K562 (cell line): Measurements from ENCODE around the gene ZKSCAN1.
A peak's percentile ranks its signal among the peaks of the same experiment; 100 is the strongest.

Experiments
- EZH2 ChIP-seq: IDR thresholded peaks from 2 replicates; pipeline ENCODE4 v1.6.1; 2012; ENCODE audit warnings: low read depth, mild to moderate bottlenecking, inconsistent platforms, low read length, borderline replicate concordance
- NR2C2 ChIP-seq, 2 experiments: fragments of 200-800 bp in 1 of 2; sonication (Bioruptor generic) in 1 of 2; sonication (generic) in 1 of 2; formaldehyde crosslinking in 1 of 2; IDR thresholded peaks; 2 replicates each; pipeline versions ENCODE4 v1.6.1 to v1.8.0; 2016 to 2022; ENCODE audit warnings: mild to moderate bottlenecking in 1 of 2, missing compliant biosample characterization in 1 of 2, missing genetic modification characterization in 1 of 2, missing genetic modification reagents in 1 of 2
- TF ChIP-seq, protein P1 (sequence below): sonication (generic); formaldehyde crosslinking; IDR thresholded peaks from 2 replicates; pipeline ENCODE4 v1.8.1; 2023; ENCODE audit warnings: mild to moderate bottlenecking, missing genetic modification reagents
- TF ChIP-seq, protein P2 (sequence below), 2 experiments: fragments of 450-650 bp; formaldehyde crosslinking in 1 of 2; IDR thresholded peaks; 2 replicates each; pipeline versions ENCODE4 v1.4.0 to v1.6.1; 2014 to 2020; ENCODE audit warnings: mild to moderate bottlenecking in 2 of 2, borderline replicate concordance in 1 of 2, low read depth in 1 of 2

DNA sequence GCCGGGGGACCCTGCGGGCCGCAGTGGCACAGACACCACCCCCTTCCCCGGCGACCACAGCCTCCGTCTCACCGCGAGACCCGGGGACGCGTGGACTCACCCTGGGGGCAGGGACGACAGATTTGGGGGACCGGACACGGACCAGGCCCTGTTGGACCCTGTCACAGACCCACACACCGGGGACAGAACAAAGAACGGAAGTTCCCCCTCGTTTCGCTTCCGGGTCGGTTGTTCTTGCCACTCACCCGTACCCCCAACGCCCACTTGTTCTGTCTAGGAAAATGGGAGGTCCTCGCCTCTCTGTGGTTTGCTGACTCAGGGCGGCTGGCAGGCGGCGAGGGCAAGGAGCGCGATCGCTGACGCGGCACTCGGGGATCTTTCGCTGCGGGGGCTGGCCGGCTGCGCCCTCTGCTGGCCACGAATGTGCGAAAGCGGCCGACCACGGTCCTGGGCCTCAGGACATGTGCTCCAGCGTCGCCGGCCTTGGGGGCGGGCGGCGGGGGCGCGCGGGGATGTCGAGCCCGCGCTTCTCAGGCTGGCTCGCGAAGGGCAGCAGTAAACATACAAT lies 66.2 kb downstream of the ZKSCAN1 start, which contains the start of gene ZNF3:
- TF ChIP-seq, protein P1, sequence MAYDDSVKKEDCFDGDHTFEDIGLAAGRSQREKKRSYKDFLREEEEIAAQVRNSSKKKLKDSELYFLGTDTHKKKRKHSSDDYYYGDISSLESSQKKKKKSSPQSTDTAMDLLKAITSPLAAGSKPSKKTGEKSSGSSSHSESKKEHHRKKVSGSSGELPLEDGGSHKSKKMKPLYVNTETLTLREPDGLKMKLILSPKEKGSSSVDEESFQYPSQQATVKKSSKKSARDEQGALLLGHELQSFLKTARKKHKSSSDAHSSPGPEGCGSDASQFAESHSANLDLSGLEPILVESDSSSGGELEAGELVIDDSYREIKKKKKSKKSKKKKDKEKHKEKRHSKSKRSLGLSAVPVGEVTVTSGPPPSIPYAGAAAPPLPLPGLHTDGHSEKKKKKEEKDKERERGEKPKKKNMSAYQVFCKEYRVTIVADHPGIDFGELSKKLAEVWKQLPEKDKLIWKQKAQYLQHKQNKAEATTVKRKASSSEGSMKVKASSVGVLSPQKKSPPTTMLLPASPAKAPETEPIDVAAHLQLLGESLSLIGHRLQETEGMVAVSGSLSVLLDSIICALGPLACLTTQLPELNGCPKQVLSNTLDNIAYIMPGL: peak; percentile 94; the same call in 1 of the 2 replicates
- peak; percentile 100 for TF ChIP-seq NR2C2 (CRISPR knock-in tag; IDR thresholded peaks at IDR 0.05)
- TF ChIP-seq NR2C2 (tag; IDR thresholded peaks at IDR 0.05): peak; percentile 100
- TF ChIP-seq, protein P2, sequence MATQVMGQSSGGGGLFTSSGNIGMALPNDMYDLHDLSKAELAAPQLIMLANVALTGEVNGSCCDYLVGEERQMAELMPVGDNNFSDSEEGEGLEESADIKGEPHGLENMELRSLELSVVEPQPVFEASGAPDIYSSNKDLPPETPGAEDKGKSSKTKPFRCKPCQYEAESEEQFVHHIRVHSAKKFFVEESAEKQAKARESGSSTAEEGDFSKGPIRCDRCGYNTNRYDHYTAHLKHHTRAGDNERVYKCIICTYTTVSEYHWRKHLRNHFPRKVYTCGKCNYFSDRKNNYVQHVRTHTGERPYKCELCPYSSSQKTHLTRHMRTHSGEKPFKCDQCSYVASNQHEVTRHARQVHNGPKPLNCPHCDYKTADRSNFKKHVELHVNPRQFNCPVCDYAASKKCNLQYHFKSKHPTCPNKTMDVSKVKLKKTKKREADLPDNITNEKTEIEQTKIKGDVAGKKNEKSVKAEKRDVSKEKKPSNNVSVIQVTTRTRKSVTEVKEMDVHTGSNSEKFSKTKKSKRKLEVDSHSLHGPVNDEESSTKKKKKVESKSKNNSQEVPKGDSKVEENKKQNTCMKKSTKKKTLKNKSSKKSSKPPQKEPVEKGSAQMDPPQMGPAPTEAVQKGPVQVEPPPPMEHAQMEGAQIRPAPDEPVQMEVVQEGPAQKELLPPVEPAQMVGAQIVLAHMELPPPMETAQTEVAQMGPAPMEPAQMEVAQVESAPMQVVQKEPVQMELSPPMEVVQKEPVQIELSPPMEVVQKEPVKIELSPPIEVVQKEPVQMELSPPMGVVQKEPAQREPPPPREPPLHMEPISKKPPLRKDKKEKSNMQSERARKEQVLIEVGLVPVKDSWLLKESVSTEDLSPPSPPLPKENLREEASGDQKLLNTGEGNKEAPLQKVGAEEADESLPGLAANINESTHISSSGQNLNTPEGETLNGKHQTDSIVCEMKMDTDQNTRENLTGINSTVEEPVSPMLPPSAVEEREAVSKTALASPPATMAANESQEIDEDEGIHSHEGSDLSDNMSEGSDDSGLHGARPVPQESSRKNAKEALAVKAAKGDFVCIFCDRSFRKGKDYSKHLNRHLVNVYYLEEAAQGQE (IDR thresholded peaks at IDR 0.05; ENCODE audit: borderline replicate concordance): peak; percentile 93
- TF ChIP-seq, protein P2 (CRISPR knock-in tag; IDR thresholded peaks at IDR 0.05; ENCODE audit: low read depth): peak; percentile 26; the same call in 1 of the 2 replicates
- no peak for TF ChIP-seq EZH2
